HUES48 (cell line): ENCODE data around the gene GLDC.

Experiments used
- H3K27ac ChIP-seq: one replicate; pipeline ENCODE4 v1.7.0; 2013; ENCODE audit warnings: low read depth, low read length, inconsistent platforms
- H3K27me3 ChIP-seq: 2 replicates; pipeline ENCODE4 v1.6.1; 2013; ENCODE audit warnings: mild to moderate bottlenecking, low read length; ENCODE audit not compliant: control insufficient read depth, insufficient read depth
- H3K36me3 ChIP-seq: 2 replicates; pipeline ENCODE4 v1.6.1; 2013; ENCODE audit warnings: low read length; ENCODE audit not compliant: control insufficient read depth, insufficient read depth
- H3K4me1 ChIP-seq: 2 replicates; pipeline ENCODE4 v1.6.1; 2013; ENCODE audit warnings: mild to moderate bottlenecking, low read length; ENCODE audit not compliant: control insufficient read depth, insufficient read depth
- H3K4me3 ChIP-seq: 2 replicates; pipeline ENCODE4 v1.5.1; 2013; ENCODE audit warnings: mild to moderate bottlenecking, low read depth, low read length
- H3K9ac ChIP-seq: 2 replicates; pipeline ENCODE4 v1.6.1; 2013; ENCODE audit warnings: mild to moderate bottlenecking, low read depth, low read length, moderate library complexity
- H3K9me3 ChIP-seq: 2 replicates; pipeline ENCODE4 v1.6.1; 2013; ENCODE audit warnings: low read length; ENCODE audit not compliant: control insufficient read depth, insufficient read depth

The GLDC gene

GRCh38 chr9:6592791-6593190 lies 52.7 kb downstream of the GLDC start:
- Histone ChIP-seq H3K4me3 (no peak overlapping the region), H3K9ac (no peak overlapping the region), H3K27me3 (no peaks in the 10 kb centered on the region), H3K36me3 (peaks cover 89% of the 10 kb centered on the region), H3K4me1 (no peaks in the 10 kb centered on the region), H3K27ac (no peak overlapping the region), H3K9me3 (no peaks in the 10 kb centered on the region)

DNA sequence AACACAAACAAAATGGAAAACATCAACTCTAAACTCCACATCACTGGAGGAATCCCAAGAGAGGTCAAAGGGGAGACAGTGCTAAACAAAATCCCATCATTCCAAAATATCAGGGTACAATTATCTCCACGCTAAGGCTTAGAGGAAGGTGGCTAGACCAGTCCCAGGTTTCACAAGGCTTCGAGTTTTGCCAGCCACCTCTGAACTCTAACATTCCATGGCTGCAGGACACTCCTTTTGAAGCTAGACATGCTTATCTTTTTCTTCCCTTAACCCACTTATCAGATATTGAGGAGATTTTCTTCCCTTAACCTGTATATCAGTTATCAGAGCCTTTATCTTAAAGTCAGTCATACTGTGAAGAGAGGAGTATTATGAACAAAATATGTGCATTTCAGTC lies 53.3 kb downstream of the GLDC start:
- H3K4me1 ChIP-seq: no peaks in the 10 kb centered on the region
- H3K27ac ChIP-seq: no peak overlapping the region
- H3K36me3 ChIP-seq: peaks cover 90% of the 10 kb centered on the region
- H3K9ac ChIP-seq: no peak overlapping the region
- H3K9me3 ChIP-seq: no peaks in the 10 kb centered on the region
- H3K27me3 ChIP-seq: no peaks in the 10 kb centered on the region
- H3K4me3 ChIP-seq: no peak overlapping the region

DNA sequence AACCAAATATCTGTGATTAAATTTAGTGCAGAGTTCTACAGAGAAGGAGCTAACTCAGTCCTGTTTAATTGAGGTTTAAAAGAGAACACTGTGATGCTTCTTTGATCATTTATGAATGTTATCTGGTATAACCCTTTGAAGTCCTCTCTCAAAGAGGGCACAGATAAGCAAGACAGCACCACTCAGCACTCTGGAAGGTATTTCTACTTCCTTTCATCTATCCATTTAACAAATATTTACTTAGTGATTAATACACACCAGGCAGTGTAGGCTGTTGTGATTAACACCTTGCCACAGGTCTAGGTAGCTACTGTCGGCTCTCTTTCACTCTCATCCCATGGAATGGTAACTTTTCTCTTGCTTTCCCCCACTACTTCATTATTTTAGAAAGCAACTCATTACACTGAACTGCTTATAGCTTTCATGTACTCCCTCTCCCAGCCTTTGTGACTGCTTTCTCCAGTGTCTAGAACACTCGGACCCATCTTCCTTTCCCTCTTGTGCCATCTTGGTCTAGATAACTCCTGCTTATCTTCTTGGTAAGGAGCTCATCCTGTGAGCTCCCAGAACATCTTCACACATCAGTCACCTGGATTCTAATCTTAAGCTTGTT lies 54.7 kb downstream of the GLDC start:
- H3K27ac ChIP-seq: no peak overlapping the region
- H3K4me3 ChIP-seq: no peak overlapping the region
- no peaks in the 10 kb centered on the region for H3K9me3 ChIP-seq
- no peaks in the 10 kb centered on the region for H3K4me1 ChIP-seq
- H3K36me3 ChIP-seq: peaks cover 89% of the 10 kb centered on the region
- no peaks in the 10 kb centered on the region for H3K27me3 ChIP-seq
- no peak overlapping the region for H3K9ac ChIP-seq

- H3K27ac ChIP-seq: no peak overlapping the region
- no peaks in the 10 kb centered on the region for H3K9me3 ChIP-seq
- H3K36me3 ChIP-seq: peaks cover 89% of the 10 kb centered on the region
- H3K27me3 ChIP-seq: no peaks in the 10 kb centered on the region
- no peaks in the 10 kb centered on the region for H3K4me1 ChIP-seq
- H3K4me3 ChIP-seq: no peak overlapping the region
- H3K9ac ChIP-seq: no peak overlapping the region
These were observed 55.2 kb downstream of the GLDC start for GRCh38 chr9:6590334-6590733.

GRCh38 chr9:6584881-6585597 lies 60.5 kb downstream of the GLDC start:
- Histone ChIP-seq H3K4me3 (no peak overlapping the region), H3K27ac (no peak overlapping the region), H3K9ac (no peak overlapping the region), H3K27me3 (no peaks in the 10 kb centered on the region), H3K9me3 (no peaks in the 10 kb centered on the region), H3K4me1 (no peaks in the 10 kb centered on the region), H3K36me3 (peaks cover 82% of the 10 kb centered on the region)

DNA sequence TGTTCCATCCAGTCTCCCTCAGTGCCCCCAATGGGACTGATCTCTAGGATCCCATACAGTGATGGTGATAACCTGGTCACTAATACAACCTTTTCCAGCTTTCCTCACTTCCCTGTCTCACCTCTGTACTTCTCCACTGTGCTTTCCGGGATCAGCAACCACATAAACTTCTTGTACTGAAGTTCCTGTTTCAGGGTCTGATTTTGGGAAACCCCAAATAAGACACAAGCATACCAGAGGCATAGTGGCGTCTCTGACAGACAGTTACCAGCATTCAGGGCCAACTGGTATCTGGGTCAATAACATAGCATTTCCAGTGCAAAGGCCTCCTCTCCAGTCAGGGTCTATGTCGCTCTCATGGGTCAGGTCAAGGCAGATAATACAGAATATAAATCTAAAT lies 64.3 kb downstream of the GLDC start:
- H3K9ac ChIP-seq: no peak overlapping the region
- H3K36me3 ChIP-seq: peaks cover 49% of the 10 kb centered on the region
- no peaks in the 10 kb centered on the region for H3K9me3 ChIP-seq
- no peak overlapping the region for H3K27ac ChIP-seq
- H3K27me3 ChIP-seq: no peaks in the 10 kb centered on the region
- H3K4me1 ChIP-seq: no peaks in the 10 kb centered on the region
- no peak overlapping the region for H3K4me3 ChIP-seq

DNA sequence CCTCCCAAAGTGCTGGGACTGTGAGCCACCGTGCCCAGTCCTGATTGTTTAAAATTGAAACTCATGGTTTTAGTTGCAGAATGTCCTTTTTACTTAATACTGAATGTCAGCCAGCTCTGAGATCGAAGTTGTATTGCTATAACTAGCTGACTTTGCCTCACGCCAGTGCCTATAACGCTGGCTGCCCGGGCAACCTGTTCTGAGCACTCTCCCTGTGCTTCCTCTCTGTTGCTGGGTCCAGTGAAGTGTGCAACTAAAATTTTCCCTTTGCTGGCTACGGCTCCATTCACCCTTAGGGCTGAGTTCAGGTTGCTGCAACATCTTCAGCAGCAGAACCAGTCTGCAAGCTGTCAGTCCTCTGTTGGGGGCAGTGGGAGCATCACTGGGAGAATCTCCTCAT lies 65.9 kb downstream of the GLDC start:
- Histone ChIP-seq H3K36me3 (peaks cover 36% of the 10 kb centered on the region), H3K27me3 (no peaks in the 10 kb centered on the region), H3K27ac (no peak overlapping the region), H3K9ac (no peak overlapping the region), H3K4me3 (no peak overlapping the region), H3K4me1 (0 out of 2 replicates have a peak, but pooled peaks cover 5% of the 10 kb centered on the region), H3K9me3 (no peaks in the 10 kb centered on the region)

- Histone ChIP-seq H3K4me1 (0 out of 2 replicates have a peak, but pooled peaks cover 5% of the 10 kb centered on the region), H3K9ac (no peak overlapping the region), H3K9me3 (no peaks in the 10 kb centered on the region), H3K27me3 (no peaks in the 10 kb centered on the region), H3K27ac (no peak overlapping the region), H3K4me3 (no peak overlapping the region), H3K36me3 (peaks cover 17% of the 10 kb centered on the region; the same call in 1 of the 2 replicates)
These were observed 68.5 kb downstream of the GLDC start for GRCh38 chr9:6576987-6577386.

DNA sequence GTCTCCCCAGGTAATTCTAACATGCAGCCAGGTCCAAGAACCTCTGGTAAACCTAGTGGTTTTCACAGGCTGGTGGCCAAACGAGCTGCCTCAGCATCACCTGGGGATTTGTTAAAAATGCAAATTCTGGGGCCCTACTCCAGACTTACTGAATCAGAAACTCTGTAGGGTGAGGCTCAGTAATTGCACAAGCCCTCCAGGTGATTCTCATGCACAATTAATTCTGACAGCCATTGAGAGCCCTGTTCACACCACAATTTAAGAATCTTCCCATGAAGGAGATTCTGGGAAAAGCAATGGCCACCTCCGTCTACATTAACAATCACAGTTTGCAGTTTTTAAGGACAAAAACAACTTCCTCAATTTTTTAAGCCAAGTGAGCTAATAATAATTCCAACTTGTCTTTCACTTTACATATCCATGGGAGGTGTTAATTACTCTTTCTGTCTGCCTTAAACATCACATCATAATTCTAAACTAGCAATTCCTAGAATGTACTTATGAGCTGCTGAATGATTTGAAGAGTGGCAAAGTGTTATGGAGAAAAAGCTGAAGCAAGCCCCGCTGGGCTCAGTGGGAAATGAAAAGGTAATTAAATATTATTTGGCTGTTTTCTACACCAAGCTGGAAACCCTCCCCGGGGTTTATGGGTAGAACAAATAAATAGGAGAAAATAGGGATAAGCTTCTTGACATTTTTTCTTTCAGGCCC lies 70.0 kb downstream of the GLDC start:
- H3K9me3 ChIP-seq: no peaks in the 10 kb centered on the region
- H3K27ac ChIP-seq: no peak overlapping the region
- peaks cover 3% of the 10 kb centered on the region; the same call in 1 of the 2 replicates for H3K36me3 ChIP-seq
- H3K4me3 ChIP-seq: no peak overlapping the region
- H3K27me3 ChIP-seq: no peaks in the 10 kb centered on the region
- 0 out of 2 replicates have a peak, but pooled peaks cover 5% of the 10 kb centered on the region for H3K4me1 ChIP-seq
- no peak overlapping the region for H3K9ac ChIP-seq

GRCh38 chr9:6567140-6567591 lies 78.4 kb downstream of the GLDC start:
- peaks cover 36% of the 10 kb centered on the region for H3K36me3 ChIP-seq

More at GRCh38 chr9:6567140-6567591, 78.4 kb downstream of the GLDC start:
- Histone ChIP-seq H3K9me3 (no peaks in the 10 kb centered on the region), H3K4me1 (no peaks in the 10 kb centered on the region), H3K9ac (no peak overlapping the region), H3K27me3 (no peaks in the 10 kb centered on the region), H3K27ac (no peak overlapping the region), H3K4me3 (no peak overlapping the region)
